ENCODE data around the gene BANF1.
"Not testable (repeated sequence)": the region's sequence is repeated elsewhere in the genome, so short reads cannot be mapped to it uniquely, and the experiment has no call there.

The BANF1 gene

GRCh38 chr11:66011785-66012303 lies 9.5 kb downstream of the BANF1 start, which contains the start of gene CST6:
CST6 (plus strand) TSS chr11:66012008; CDS start chr11:66012045, 37 bp downstream.
- DNase-seq, result no peak

- DNase-seq, result no peak
Measured at GRCh38 chr11:66012371-66012945, 10.2 kb downstream of the BANF1 start.

- peak in 1 of 2 donors; percentile 65 for DNase-seq
Measured at GRCh38 chr11:66012946-66013761, 10.9 kb downstream of the BANF1 start.

- no peak for DNase-seq
Measured at GRCh38 chr11:66013762-66014100, 11.4 kb downstream of the BANF1 start.

GRCh38 chr11:66014804-66015453 lies 12.6 kb downstream of the BANF1 start:
- no peak for DNase-seq

GRCh38 chr11:66015454-66015881 lies 13.2 kb downstream of the BANF1 start:
- no peak for DNase-seq

- no peak for DNase-seq
Measured at GRCh38 chr11:66015936-66016792, 13.9 kb downstream of the BANF1 start.

GRCh38 chr11:66016793-66017177 lies 14.5 kb downstream of the BANF1 start:
- no peak for DNase-seq

- no peak for DNase-seq
Measured at GRCh38 chr11:66017321-66017720, 15.0 kb downstream of the BANF1 start.

- DNase-seq, result no peak
Measured at GRCh38 chr11:66020212-66020611, 17.9 kb downstream of the BANF1 start.

- DNase-seq, result peak in 1 of 2 donors; percentile 72
Measured at GRCh38 chr11:66020618-66021357, 18.5 kb downstream of the BANF1 start.

GRCh38 chr11:66022401-66023185 lies 20.3 kb downstream of the BANF1 start:
- peak; percentile 69 to 75 for DNase-seq

- not testable (repeated sequence) for DNase-seq
Measured at GRCh38 chr11:66023186-66023440, 20.8 kb downstream of the BANF1 start.

GRCh38 chr11:66026017-66026529 lies 23.8 kb downstream of the BANF1 start, which contains the start of gene CATSPER1:
CATSPER1 (minus strand) TSS chr11:66026479; CDS start chr11:66026379, 100 bp downstream.
- no peak for DNase-seq

- DNase-seq, result no peak
Measured at GRCh38 chr11:66032957-66033735, 30.8 kb downstream of the BANF1 start.

GRCh38 chr11:66035653-66036333 lies 33.5 kb downstream of the BANF1 start:
- DNase-seq, result no peak

GRCh38 chr11:66036334-66036710 lies 34.0 kb downstream of the BANF1 start:
- DNase-seq, result no peak

- DNase-seq, result no peak
Measured at GRCh38 chr11:66037327-66037726, 35.0 kb downstream of the BANF1 start.

GRCh38 chr11:66039765-66040164 lies 37.5 kb downstream of the BANF1 start:
- DNase-seq, result no peak
